ENCODE data around the gene APOBEC3F.

DNA sequence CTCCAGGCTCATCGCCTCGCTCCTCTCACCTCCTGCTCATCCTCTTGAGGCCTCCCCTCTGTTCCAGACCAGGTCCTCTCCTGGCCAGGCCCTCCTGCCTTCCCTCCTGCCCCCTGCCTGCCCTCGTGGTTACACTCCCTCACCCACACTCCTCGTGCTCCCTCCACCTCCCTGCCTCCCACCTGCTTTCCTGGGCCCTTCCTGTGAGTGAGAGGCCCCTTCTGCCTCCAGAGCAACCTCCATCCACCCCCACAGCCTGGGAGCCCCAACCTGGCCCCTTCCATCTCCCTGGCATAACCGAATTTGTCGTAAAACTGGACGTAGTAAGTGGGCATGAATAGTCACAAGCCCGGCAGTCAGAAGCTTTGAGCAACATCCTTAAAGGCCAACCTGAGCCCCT is 40.9 kb downstream of the APOBEC3F start:
- TF ChIP-seq, protein P1, sequence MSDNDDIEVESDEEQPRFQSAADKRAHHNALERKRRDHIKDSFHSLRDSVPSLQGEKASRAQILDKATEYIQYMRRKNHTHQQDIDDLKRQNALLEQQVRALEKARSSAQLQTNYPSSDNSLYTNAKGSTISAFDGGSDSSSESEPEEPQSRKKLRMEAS (IDR thresholded peaks at IDR 0.05; ENCODE audit: low read depth, low read length), result no peak
- TF ChIP-seq, protein P2, sequence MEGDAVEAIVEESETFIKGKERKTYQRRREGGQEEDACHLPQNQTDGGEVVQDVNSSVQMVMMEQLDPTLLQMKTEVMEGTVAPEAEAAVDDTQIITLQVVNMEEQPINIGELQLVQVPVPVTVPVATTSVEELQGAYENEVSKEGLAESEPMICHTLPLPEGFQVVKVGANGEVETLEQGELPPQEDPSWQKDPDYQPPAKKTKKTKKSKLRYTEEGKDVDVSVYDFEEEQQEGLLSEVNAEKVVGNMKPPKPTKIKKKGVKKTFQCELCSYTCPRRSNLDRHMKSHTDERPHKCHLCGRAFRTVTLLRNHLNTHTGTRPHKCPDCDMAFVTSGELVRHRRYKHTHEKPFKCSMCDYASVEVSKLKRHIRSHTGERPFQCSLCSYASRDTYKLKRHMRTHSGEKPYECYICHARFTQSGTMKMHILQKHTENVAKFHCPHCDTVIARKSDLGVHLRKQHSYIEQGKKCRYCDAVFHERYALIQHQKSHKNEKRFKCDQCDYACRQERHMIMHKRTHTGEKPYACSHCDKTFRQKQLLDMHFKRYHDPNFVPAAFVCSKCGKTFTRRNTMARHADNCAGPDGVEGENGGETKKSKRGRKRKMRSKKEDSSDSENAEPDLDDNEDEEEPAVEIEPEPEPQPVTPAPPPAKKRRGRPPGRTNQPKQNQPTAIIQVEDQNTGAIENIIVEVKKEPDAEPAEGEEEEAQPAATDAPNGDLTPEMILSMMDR (IDR thresholded peaks at IDR 0.05; ENCODE audit: low read depth, low read length), result no peak
